Measurements from ENCODE around the gene ADA.

ADA gene

DNA sequence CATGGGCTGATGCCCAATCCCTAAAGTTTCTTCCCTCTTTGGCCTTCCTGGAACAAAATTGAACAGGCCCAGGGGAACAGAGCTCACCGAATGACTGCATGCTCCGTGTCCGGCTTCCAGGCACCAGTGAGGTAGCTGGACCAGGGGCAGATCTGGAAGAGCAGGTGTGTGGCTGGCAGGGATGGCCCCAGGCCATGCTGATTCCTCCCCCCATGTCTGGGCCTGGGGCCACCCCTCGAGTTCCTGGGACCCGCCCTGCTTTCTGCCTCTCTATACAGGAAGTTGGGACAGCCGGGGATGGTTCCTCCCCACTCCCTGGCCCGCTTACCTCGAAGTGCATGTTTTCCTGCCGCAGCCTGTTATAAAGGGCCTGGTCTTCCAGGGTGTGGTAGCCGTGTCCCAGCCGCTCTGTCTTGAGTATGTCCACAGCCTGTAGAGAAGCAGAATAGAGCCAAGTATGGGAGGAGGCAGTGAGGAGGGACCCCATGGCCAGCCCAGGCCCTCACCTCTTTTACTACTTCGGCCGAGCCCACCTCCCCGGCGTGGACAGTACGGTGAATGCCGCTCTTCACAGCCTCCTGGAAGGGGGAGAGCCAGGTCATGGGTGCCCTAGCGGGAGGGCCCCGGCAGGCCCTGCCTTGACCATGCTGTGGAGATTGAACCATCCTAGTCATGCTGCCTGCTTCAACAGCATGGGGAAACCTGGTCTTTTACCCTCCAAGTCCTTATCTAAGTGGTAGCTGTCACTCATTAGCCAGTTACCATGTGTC is 28.8 kb downstream of the ADA start:
- DNase-seq: no peak
- H3K4me3 ChIP-seq (ENCODE audit: low read length): no peak overlapping the region
- H3K36me3 ChIP-seq (replicated peaks; ENCODE audit: insufficient read depth, low read length): peaks cover 50% of the 10 kb centered on the region
- no peaks in the 10 kb centered on the region for H3K9me2 ChIP-seq (replicated peaks; ENCODE audit: insufficient read depth, low read length)
- H2AFZ ChIP-seq (ENCODE audit: low read length): no peak overlapping the region
- H3K4me2 ChIP-seq (ENCODE audit: low read depth, low read length): no peak overlapping the region
- H3K9me3 ChIP-seq (replicated peaks; ENCODE audit: insufficient read depth, low read length): no peaks in the 10 kb centered on the region
- no peaks in the 10 kb centered on the region for H4K20me1 ChIP-seq (ENCODE audit: insufficient read depth, low read length)
- no peaks in the 10 kb centered on the region for H3K4me1 ChIP-seq (ENCODE audit: low read length)
- H3K27ac ChIP-seq (ENCODE audit: low read length): no peak overlapping the region
- H3F3A ChIP-seq (ENCODE audit: insufficient read depth, low read length): no peaks in the 10 kb centered on the region
- no peaks in the 10 kb centered on the region for H3K27me3 ChIP-seq (replicated peaks; ENCODE audit: insufficient read depth, low read length)
- H3K9ac ChIP-seq (ENCODE audit: low read length): no peak overlapping the region
- H3K79me2 ChIP-seq (ENCODE audit: low read length): 0 out of 2 replicates have a peak, but pooled peaks cover 14% of the 10 kb centered on the region
- TF ChIP-seq CTCF (IDR thresholded peaks at IDR 0.05; ENCODE audit: low read length) (no peak), EZH2phosphoT487 (IDR thresholded peaks at IDR 0.05; ENCODE audit: low read length) (no peak), EZH2 (optimal IDR thresholded peaks at IDR 0.05; ENCODE audit: low read depth, low read length) (no peak)

DNA sequence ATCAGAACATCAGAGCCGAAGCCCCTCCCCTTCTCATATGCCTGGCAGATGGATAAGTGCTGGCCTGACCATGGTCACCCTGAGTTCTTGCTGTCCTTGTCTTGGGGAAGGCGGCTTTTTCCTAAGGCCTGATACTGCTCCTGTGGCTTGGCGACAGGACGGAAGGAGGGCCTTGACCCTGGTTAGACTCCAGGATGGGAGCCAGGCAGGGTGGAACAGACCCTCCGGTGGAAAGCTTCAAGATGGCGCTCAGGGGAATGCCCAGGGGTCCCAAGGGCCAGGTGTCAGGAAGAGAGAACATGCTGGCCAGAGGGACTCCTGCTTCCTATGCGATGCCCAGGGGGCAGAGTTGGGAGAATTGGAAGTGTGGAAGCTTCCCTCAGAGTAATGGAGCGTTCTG is 29.6 kb downstream of the ADA start:
- H3K36me3 ChIP-seq (replicated peaks; ENCODE audit: insufficient read depth, low read length): peaks cover 47% of the 10 kb centered on the region
- no peaks in the 10 kb centered on the region for H3F3A ChIP-seq (ENCODE audit: insufficient read depth, low read length)
- H3K9me3 ChIP-seq (replicated peaks; ENCODE audit: insufficient read depth, low read length): no peaks in the 10 kb centered on the region
- no peaks in the 10 kb centered on the region for H3K9me2 ChIP-seq (replicated peaks; ENCODE audit: insufficient read depth, low read length)
- no peak overlapping the region for H3K4me3 ChIP-seq (ENCODE audit: low read length)
- no peaks in the 10 kb centered on the region for H3K27me3 ChIP-seq (replicated peaks; ENCODE audit: insufficient read depth, low read length)
- no peaks in the 10 kb centered on the region for H3K4me1 ChIP-seq (ENCODE audit: low read length)
- H3K79me2 ChIP-seq (ENCODE audit: low read length): 0 out of 2 replicates have a peak, but pooled peaks cover 11% of the 10 kb centered on the region
- no peak overlapping the region for H2AFZ ChIP-seq (ENCODE audit: low read length)
- TF ChIP-seq CTCF (IDR thresholded peaks at IDR 0.05; ENCODE audit: low read length): no peak
- TF ChIP-seq EZH2 (optimal IDR thresholded peaks at IDR 0.05; ENCODE audit: low read depth, low read length): no peak
- no peak for TF ChIP-seq EZH2phosphoT487 (IDR thresholded peaks at IDR 0.05; ENCODE audit: low read length)
- H3K4me2 ChIP-seq (ENCODE audit: low read depth, low read length): no peak overlapping the region
- no peak for DNase-seq
- no peak overlapping the region for H3K9ac ChIP-seq (ENCODE audit: low read length)
- H4K20me1 ChIP-seq (ENCODE audit: insufficient read depth, low read length): no peaks in the 10 kb centered on the region
- no peak overlapping the region for H3K27ac ChIP-seq (ENCODE audit: low read length)

GRCh38 chr20:44621325-44621724 is 30.2 kb downstream of the ADA start:
- Histone ChIP-seq H3F3A (ENCODE audit: insufficient read depth, low read length) (no peaks in the 10 kb centered on the region), H3K4me1 (ENCODE audit: low read length) (no peaks in the 10 kb centered on the region), H3K9ac (ENCODE audit: low read length) (no peak overlapping the region), H3K4me3 (ENCODE audit: low read length) (no peak overlapping the region), H3K36me3 (replicated peaks; ENCODE audit: insufficient read depth, low read length) (peaks cover 47% of the 10 kb centered on the region), H3K4me2 (ENCODE audit: low read depth, low read length) (no peak overlapping the region), H4K20me1 (ENCODE audit: insufficient read depth, low read length) (no peaks in the 10 kb centered on the region), H3K9me2 (replicated peaks; ENCODE audit: insufficient read depth, low read length) (no peaks in the 10 kb centered on the region), H3K79me2 (ENCODE audit: low read length) (0 out of 2 replicates have a peak, but pooled peaks cover 11% of the 10 kb centered on the region), H3K9me3 (replicated peaks; ENCODE audit: insufficient read depth, low read length) (no peaks in the 10 kb centered on the region), H3K27ac (ENCODE audit: low read length) (no peak overlapping the region), H3K27me3 (replicated peaks; ENCODE audit: insufficient read depth, low read length) (no peaks in the 10 kb centered on the region), H2AFZ (ENCODE audit: low read length) (no peak overlapping the region)
- no peak for DNase-seq
- TF ChIP-seq EZH2 (optimal IDR thresholded peaks at IDR 0.05; ENCODE audit: low read depth, low read length) (no peak), CTCF (IDR thresholded peaks at IDR 0.05; ENCODE audit: low read length) (no peak), EZH2phosphoT487 (IDR thresholded peaks at IDR 0.05; ENCODE audit: low read length) (no peak)
